WTC11 (cell line): ENCODE measurements around the gene U2AF2. TPM values are rescaled to one million over a fixed set of nuclear protein-coding genes. Genes with fewer than 3 reads are reported as not detected.

ENCODE experiments used
- ATAC-seq: fragments of 200-7000 bp; cut with Tn5 transposase; 2 replicates; pipeline ENCODE4 v1.10.0; 2021; ENCODE audit warnings: mild to moderate bottlenecking, moderate library complexity
- CTCF ChIA-PET: fragments of 300-600 bp; sonication (Branson Sonifier 250); formaldehyde crosslinking; loops from one replicate; lab custom pipeline; 2021; ENCODE audit warnings: antibody characterized with exemption; lab: Charles Lee
- POLR2A ChIA-PET: fragments of 350-600 bp; sonication (Branson Sonifier 250); formaldehyde crosslinking; loops from one replicate; lab custom pipeline; 2021; ENCODE audit warnings: antibody characterized with exemption; lab: Charles Lee
- DNase-seq: peaks from one replicate; pipeline ENCODE4 v3.0.0; 2021; ENCODE audit warnings: low spot score
- H3K27ac Mint-ChIP-seq: 2 replicates; pipeline ENCODE4 v1.8.0; 2021; ENCODE audit warnings: mixed read lengths
- H3K27me3 Mint-ChIP-seq: 2 replicates; pipeline ENCODE4 v1.8.0; 2021; ENCODE audit warnings: low read depth, mild to moderate bottlenecking, moderate library complexity, mixed read lengths
- H3K36me3 Mint-ChIP-seq: 2 replicates; pipeline ENCODE4 v1.8.0; 2021; ENCODE audit warnings: mixed read lengths
- H3K4me1 Mint-ChIP-seq: 2 replicates; pipeline ENCODE4 v1.8.0; 2022; ENCODE audit warnings: mixed read lengths
- H3K4me3 Mint-ChIP-seq: 2 replicates; pipeline ENCODE4 v1.8.0; 2021; ENCODE audit warnings: mild to moderate bottlenecking, moderate library complexity, mixed read lengths
- H3K9me3 Mint-ChIP-seq: 2 replicates; pipeline ENCODE4 v1.8.0; 2021; ENCODE audit warnings: mixed read lengths
- ATF1 ChIP-seq: sonication (generic); formaldehyde crosslinking; IDR thresholded peaks from 2 replicates; pipeline ENCODE4 v1.8.1; 2023; ENCODE audit warnings: mild to moderate bottlenecking, moderate library complexity, missing genetic modification reagents
- CREM ChIP-seq: sonication (generic); formaldehyde crosslinking; IDR thresholded peaks from 2 replicates; pipeline ENCODE4 v1.8.1; 2022; ENCODE audit warnings: mild to moderate bottlenecking, missing genetic modification reagents, moderate library complexity
- E2F5 ChIP-seq: sonication (generic); formaldehyde crosslinking; IDR thresholded peaks from 2 replicates; pipeline ENCODE4 v1.8.1; 2022; ENCODE audit warnings: mild to moderate bottlenecking, moderate library complexity, missing genetic modification reagents
- FOXJ3 ChIP-seq: sonication (generic); formaldehyde crosslinking; IDR thresholded peaks from 2 replicates; pipeline ENCODE4 v1.9.0; 2021; ENCODE audit warnings: missing genetic modification reagents, mild to moderate bottlenecking, borderline replicate concordance
- GABPB1 ChIP-seq: sonication (generic); formaldehyde crosslinking; IDR thresholded peaks from 2 replicates; pipeline ENCODE4 v1.8.1; 2023; ENCODE audit warnings: mild to moderate bottlenecking, missing genetic modification reagents
- HMGXB4 ChIP-seq: sonication (generic); formaldehyde crosslinking; IDR thresholded peaks from 2 replicates; pipeline ENCODE4 v1.8.1; 2023; ENCODE audit warnings: mild to moderate bottlenecking, moderate library complexity, missing genetic modification reagents
- IRF1 ChIP-seq: sonication (generic); formaldehyde crosslinking; IDR thresholded peaks from 2 replicates; pipeline ENCODE4 v1.8.0; 2023; ENCODE audit warnings: missing genetic modification reagents
- IRF2 ChIP-seq: sonication (generic); formaldehyde crosslinking; IDR thresholded peaks from 2 replicates; pipeline ENCODE4 v1.8.0; 2022; ENCODE audit warnings: low read depth, missing genetic modification reagents, borderline replicate concordance
- JUN ChIP-seq: sonication (generic); formaldehyde crosslinking; IDR thresholded peaks from 2 replicates; pipeline ENCODE4 v1.8.0; 2023; ENCODE audit warnings: mild to moderate bottlenecking, missing genetic modification reagents
- KAT7 ChIP-seq: sonication (generic); formaldehyde crosslinking; IDR thresholded peaks from 2 replicates; pipeline ENCODE4 v1.8.1; 2023; ENCODE audit warnings: missing genetic modification reagents, mild to moderate bottlenecking, borderline replicate concordance
- MXD4 ChIP-seq: fragments of 250-450 bp; sonication (Bioruptor Pico); IDR thresholded peaks from 2 replicates; pipeline ENCODE4 v1.8.0; 2021; ENCODE audit warnings: mild to moderate bottlenecking, moderate library complexity, borderline replicate concordance
- NR3C1 ChIP-seq: sonication (generic); formaldehyde crosslinking; conservative IDR thresholded peaks from 2 replicates; pipeline ENCODE4 v1.8.1; 2023; ENCODE audit warnings: low read depth, mild to moderate bottlenecking, missing genetic modification reagents
- PRDM15 ChIP-seq: sonication (generic); formaldehyde crosslinking; IDR thresholded peaks from 2 replicates; pipeline ENCODE4 v1.8.0; 2022; ENCODE audit warnings: missing genetic modification reagents
- USF2 ChIP-seq: sonication (generic); formaldehyde crosslinking; IDR thresholded peaks from 2 replicates; pipeline ENCODE4 v1.8.1; 2023; ENCODE audit warnings: mild to moderate bottlenecking, missing genetic modification reagents, moderate library complexity
- ZNF219 ChIP-seq: sonication (generic); formaldehyde crosslinking; IDR thresholded peaks from 2 replicates; pipeline ENCODE4 v1.8.0; 2023; ENCODE audit warnings: missing genetic modification reagents, mild to moderate bottlenecking, borderline replicate concordance
- ZNF263 ChIP-seq: sonication (generic); formaldehyde crosslinking; IDR thresholded peaks from 2 replicates; pipeline ENCODE4 v1.8.1; 2022; ENCODE audit warnings: low read depth, mild to moderate bottlenecking, moderate library complexity, missing genetic modification reagents
- ZNF396 ChIP-seq: fragments of 250-450 bp; sonication (Bioruptor Pico); IDR thresholded peaks from 2 replicates; pipeline ENCODE4 v1.8.0; 2021; ENCODE audit warnings: mild to moderate bottlenecking, moderate library complexity, borderline replicate concordance
- ZNF416 ChIP-seq: fragments of 250-450 bp; sonication (Bioruptor Pico); IDR thresholded peaks from 2 replicates; pipeline ENCODE4 v1.9.0; 2021; ENCODE audit warnings: mild to moderate bottlenecking, inconsistent platforms
- ZNF671 ChIP-seq: fragments of 250-450 bp; sonication (Bioruptor Pico); IDR thresholded peaks from 2 replicates; pipeline ENCODE4 v1.8.0; 2021; ENCODE audit warnings: mild to moderate bottlenecking
- total RNA-seq: library from RNA; stranded (reverse); gene quantifications from 3 replicates; pipeline ENCODE4 v1.2.3, GENCODE V29; 2021
- TF ChIP-seq, protein P1 (sequence below): sonication (generic); formaldehyde crosslinking; IDR thresholded peaks from 2 replicates; pipeline ENCODE4 v1.8.0; 2023; ENCODE audit warnings: mild to moderate bottlenecking, missing genetic modification reagents
- TF ChIP-seq, protein P2 (sequence below): sonication (generic); formaldehyde crosslinking; IDR thresholded peaks from 2 replicates; pipeline ENCODE4 v1.8.0; 2022; ENCODE audit warnings: mild to moderate bottlenecking, missing genetic modification reagents

U2AF2 gene
- total RNA-seq, 1 experiment from 2014 or later = 302 TPM

- TF ChIP-seq ATF1 = no peak
- TF ChIP-seq ZNF671 (CRISPR knock-in tag) = no peak
- TF ChIP-seq ZNF219 (CRISPR knock-in tag) = no peak
- no peak for TF ChIP-seq ZNF416 (CRISPR knock-in tag)
Observed at GRCh38 chr19:55671054-55671378, 16.2 kb downstream of the U2AF2 start (continued).

GRCh38 chr19:55672418-55672817 is 17.6 kb downstream of the U2AF2 start:
- no peak for DNase-seq
- POLR2A ChIA-PET = interaction anchor here (0.9 kb wide), 1 partner anchor 18 kb away, joined by 3 read pairs; the partner anchor contains the start of gene U2AF2
- CTCF ChIA-PET = interaction anchor here (0.8 to 3.5 kb wide), 4 partner anchors 15 to 66 kb away, joined by 4 to 57 read pairs (median 19); partner anchors contain the start of gene U2AF2
- no peaks in the 10 kb centered on the region for H3K9me3 Mint-ChIP-seq
- ATAC-seq = no peak
- H3K4me1 Mint-ChIP-seq = peaks cover 47% of the 10 kb centered on the region
- TF ChIP-seq, protein P1, sequence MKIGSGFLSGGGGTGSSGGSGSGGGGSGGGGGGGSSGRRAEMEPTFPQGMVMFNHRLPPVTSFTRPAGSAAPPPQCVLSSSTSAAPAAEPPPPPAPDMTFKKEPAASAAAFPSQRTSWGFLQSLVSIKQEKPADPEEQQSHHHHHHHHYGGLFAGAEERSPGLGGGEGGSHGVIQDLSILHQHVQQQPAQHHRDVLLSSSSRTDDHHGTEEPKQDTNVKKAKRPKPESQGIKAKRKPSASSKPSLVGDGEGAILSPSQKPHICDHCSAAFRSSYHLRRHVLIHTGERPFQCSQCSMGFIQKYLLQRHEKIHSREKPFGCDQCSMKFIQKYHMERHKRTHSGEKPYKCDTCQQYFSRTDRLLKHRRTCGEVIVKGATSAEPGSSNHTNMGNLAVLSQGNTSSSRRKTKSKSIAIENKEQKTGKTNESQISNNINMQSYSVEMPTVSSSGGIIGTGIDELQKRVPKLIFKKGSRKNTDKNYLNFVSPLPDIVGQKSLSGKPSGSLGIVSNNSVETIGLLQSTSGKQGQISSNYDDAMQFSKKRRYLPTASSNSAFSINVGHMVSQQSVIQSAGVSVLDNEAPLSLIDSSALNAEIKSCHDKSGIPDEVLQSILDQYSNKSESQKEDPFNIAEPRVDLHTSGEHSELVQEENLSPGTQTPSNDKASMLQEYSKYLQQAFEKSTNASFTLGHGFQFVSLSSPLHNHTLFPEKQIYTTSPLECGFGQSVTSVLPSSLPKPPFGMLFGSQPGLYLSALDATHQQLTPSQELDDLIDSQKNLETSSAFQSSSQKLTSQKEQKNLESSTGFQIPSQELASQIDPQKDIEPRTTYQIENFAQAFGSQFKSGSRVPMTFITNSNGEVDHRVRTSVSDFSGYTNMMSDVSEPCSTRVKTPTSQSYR = no peak
- TF ChIP-seq HMGXB4 (CRISPR knock-in tag) (no peak), CREM (CRISPR knock-in tag) (no peak), ATF1 (no peak), USF2 (CRISPR knock-in tag) (no peak), ZNF396 (CRISPR knock-in tag) (no peak), NR3C1 (no peak), ZNF263 (no peak), ZNF671 (CRISPR knock-in tag) (no peak), PRDM15 (CRISPR knock-in tag) (no peak), IRF1 (CRISPR knock-in tag) (no peak), FOXJ3 (CRISPR knock-in tag) (no peak), MXD4 (CRISPR knock-in tag) (no peak), GABPB1 (CRISPR knock-in tag) (no peak), IRF2 (CRISPR knock-in tag) (no peak), JUN (CRISPR knock-in tag) (no peak), E2F5 (CRISPR knock-in tag) (no peak), KAT7 (CRISPR knock-in tag) (no peak)
- TF ChIP-seq, protein P2, sequence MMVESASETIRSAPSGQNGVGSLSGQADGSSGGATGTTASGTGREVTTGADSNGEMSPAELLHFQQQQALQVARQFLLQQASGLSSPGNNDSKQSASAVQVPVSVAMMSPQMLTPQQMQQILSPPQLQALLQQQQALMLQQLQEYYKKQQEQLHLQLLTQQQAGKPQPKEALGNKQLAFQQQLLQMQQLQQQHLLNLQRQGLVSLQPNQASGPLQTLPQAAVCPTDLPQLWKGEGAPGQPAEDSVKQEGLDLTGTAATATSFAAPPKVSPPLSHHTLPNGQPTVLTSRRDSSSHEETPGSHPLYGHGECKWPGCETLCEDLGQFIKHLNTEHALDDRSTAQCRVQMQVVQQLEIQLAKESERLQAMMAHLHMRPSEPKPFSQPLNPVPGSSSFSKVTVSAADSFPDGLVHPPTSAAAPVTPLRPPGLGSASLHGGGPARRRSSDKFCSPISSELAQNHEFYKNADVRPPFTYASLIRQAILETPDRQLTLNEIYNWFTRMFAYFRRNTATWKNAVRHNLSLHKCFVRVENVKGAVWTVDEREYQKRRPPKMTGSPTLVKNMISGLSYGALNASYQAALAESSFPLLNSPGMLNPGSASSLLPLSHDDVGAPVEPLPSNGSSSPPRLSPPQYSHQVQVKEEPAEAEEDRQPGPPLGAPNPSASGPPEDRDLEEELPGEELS (CRISPR knock-in tag) = no peak
- no peak overlapping the region for H3K4me3 Mint-ChIP-seq
- H3K27me3 Mint-ChIP-seq = no peaks in the 10 kb centered on the region
- H3K36me3 Mint-ChIP-seq = peaks cover 39% of the 10 kb centered on the region
- peak overlapping the region; percentile 79 for H3K27ac Mint-ChIP-seq
